Esophagus squamous epithelium (tissue), 4 donors: ENCODE measurements around the gene GALNTL6.

Experiments
- POLR2A ChIP-seq, 4 donors: fragments of 450-650 bp; IDR thresholded peaks; one replicate each; pipeline ENCODE4 v1.6.1; 2017; ENCODE audit warnings: antibody characterized with exemption in 4 of 4, mild to moderate bottlenecking in 4 of 4, moderate library complexity in 3 of 4
- TF ChIP-seq, protein P1 (sequence below), 6 experiments: fragments of 450-650 bp in 4 of 6; fragments of 200-600 bp in 2 of 6; sonication (generic) in 2 of 6; IDR thresholded peaks; one replicate each; pipeline ENCODE4 v1.5.1; 2016 to 2019; ENCODE audit warnings: antibody characterized with exemption in 6 of 6, mild to moderate bottlenecking in 4 of 6, moderate library complexity in 4 of 6

DNA sequence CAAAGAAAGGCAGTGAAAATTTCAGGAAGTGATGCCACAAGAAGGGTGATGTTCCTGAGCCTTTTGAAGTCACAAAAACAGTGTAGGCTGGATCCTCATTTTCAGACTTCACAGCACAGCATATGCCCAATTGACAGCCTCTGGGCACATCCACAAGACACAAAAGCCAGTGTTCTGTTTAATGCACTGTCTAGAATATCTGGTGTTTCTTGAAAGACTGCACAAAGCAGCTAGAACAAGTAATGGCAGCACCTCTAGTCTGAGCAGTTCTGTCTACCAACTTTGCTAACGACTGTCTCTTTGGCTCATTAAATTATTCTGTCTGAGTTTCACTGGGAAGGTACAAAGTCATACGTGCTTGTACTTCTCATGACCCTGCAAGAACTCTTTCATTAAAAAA is 938.3 kb downstream of the GALNTL6 start:
- TF ChIP-seq, protein P1, sequence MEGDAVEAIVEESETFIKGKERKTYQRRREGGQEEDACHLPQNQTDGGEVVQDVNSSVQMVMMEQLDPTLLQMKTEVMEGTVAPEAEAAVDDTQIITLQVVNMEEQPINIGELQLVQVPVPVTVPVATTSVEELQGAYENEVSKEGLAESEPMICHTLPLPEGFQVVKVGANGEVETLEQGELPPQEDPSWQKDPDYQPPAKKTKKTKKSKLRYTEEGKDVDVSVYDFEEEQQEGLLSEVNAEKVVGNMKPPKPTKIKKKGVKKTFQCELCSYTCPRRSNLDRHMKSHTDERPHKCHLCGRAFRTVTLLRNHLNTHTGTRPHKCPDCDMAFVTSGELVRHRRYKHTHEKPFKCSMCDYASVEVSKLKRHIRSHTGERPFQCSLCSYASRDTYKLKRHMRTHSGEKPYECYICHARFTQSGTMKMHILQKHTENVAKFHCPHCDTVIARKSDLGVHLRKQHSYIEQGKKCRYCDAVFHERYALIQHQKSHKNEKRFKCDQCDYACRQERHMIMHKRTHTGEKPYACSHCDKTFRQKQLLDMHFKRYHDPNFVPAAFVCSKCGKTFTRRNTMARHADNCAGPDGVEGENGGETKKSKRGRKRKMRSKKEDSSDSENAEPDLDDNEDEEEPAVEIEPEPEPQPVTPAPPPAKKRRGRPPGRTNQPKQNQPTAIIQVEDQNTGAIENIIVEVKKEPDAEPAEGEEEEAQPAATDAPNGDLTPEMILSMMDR (IDR thresholded peaks at IDR 0.05) = no peak
- TF ChIP-seq POLR2A (IDR thresholded peaks at IDR 0.05) = no peak
